Measurements from ENCODE around the gene IFIT5. TPM values are rescaled to one million over a fixed set of nuclear protein-coding genes. Genes with fewer than 3 reads are reported as not detected.
A peak's percentile ranks its signal among the peaks of the same experiment; 100 is the strongest.

The IFIT5 gene
- polyA plus RNA-seq (2011; rRNA removed) (10.1 and 11.5 TPM in 2 replicates), polyA plus RNA-seq (2017; fragmentation: RNase III; extraction: RNeasy Plus Mini Kit Qiagen cat#74134 plus additional on column Dnase treatment) (7.8 to 8.0 TPM (median 7.9 TPM) in 3 replicates), polyA minus RNA-seq (2011; rRNA and poly(A)+ RNA removed) (4.1 and 4.8 TPM in 2 replicates)
- 2.0 and 2.1 TPM in 2 replicates for polyA plus RNA-seq (2012; cell fraction: cytosol; rRNA removed)
- polyA plus RNA-seq (2012; cell fraction: nucleus; rRNA removed), result 0.95 and 1.3 TPM in 2 replicates

- H3K4me1 ChIP-seq, result peaks cover 12% of the 10 kb centered on the region; the same call in 1 of the 3 replicates
- WGBS (ENCODE audit: missing lambda C conversion rate), result under 1% methylated on average over 37 of the region's 48 CpGs
- no peak for FAIRE-seq
- CTCF ChIA-PET, result interaction anchor here (0.7 to 1.3 kb wide), 3 partner anchors 11 to 1077 kb away, joined by 3 to 5 read pairs (median 3); no protein-coding TSS in a partner anchor
- H3K4me3 ChIP-seq, result peak within 1 kb of the TSS; percentile 68
- H3K4me2 ChIP-seq, result peak within 1 kb of the TSS; percentile 83
- H3K27ac ChIP-seq, result peak within 1 kb of the TSS; percentile 84 to 97
- peak; percentile 71 to 74 for DNase-seq (ENCODE audit: low read depth in 1 of 2, low spot score in 1 of 2)
- POLR2A ChIA-PET, result interaction anchor here (1.3 kb wide), 1 partner anchor 22 kb away, joined by 8 read pairs; the partner anchor contains the start of gene IFIT1
- peak; percentile 49; the same call in 1 of the 2 replicates for TF ChIP-seq MAX (IDR thresholded peaks at IDR 0.05)
- TF ChIP-seq HOXB5 (CRISPR knock-in tag; IDR thresholded peaks at IDR 0.05), result no peak
- TF ChIP-seq SMC3 (IDR thresholded peaks at IDR 0.05), result 0 out of 3 replicates have a peak, but pooled peaks have one; percentile 10
- TF ChIP-seq FOSL2 (IDR thresholded peaks at IDR 0.05), result no peak
- TF ChIP-seq FOSL2 (CRISPR knock-in tag; IDR thresholded peaks at IDR 0.05), result no peak
- no peak for TF ChIP-seq EHMT2 (IDR thresholded peaks at IDR 0.05; ENCODE audit: low read depth)
- peak in 1 of 2 experiments; percentile 23; a peak in 1 of 5 replicates for TF ChIP-seq JUN (IDR thresholded peaks at IDR 0.05)
- 0 out of 5 replicates have a peak, but pooled peaks of 1 of the 2 experiments have one; percentile 20 for TF ChIP-seq RAD21 (conservative IDR thresholded peaks at IDR 0.05 in 1 of 2, IDR thresholded peaks at IDR 0.05 in 1 of 2)
- TF ChIP-seq CBX8 (IDR thresholded peaks at IDR 0.05), result no peak
- TF ChIP-seq BCL3 (IDR thresholded peaks at IDR 0.05), result no peak
- TF ChIP-seq POLR2A (IDR thresholded peaks at IDR 0.05; ENCODE audit: low read length), result peak; percentile 54
- no peak for TF ChIP-seq ZC3H11A (IDR thresholded peaks at IDR 0.05)
- no peak for TF ChIP-seq PHF8 (IDR thresholded peaks at IDR 0.05; ENCODE audit: borderline replicate concordance, low read depth)
- peak; percentile 92 to 96 for ATAC-seq
- H3K9me3 ChIP-seq, result no peaks in the 10 kb centered on the region
Measured at GRCh38 chr10:89414146-89414878, at the start of gene IFIT5. TSS of gene IFIT5 (plus strand) at chr10:89414568. CDS start at chr10:89414799, 231 bp downstream.

- H3K9me3 ChIP-seq, result no peaks in the 10 kb centered on the region
- ChIA-PET CTCF (interaction anchor here (0.6 to 3.2 kb wide), 6 partner anchors 8 to 170 kb away, joined by 3 to 27 read pairs (median 12); no protein-coding TSS in a partner anchor), POLR2A (no interaction called here)
- no peak overlapping the region for H3K4me2 ChIP-seq
- H3K4me3 ChIP-seq, result no peak overlapping the region
- ATAC-seq, result no peak
- no peak overlapping the region for H3K27ac ChIP-seq
- no peak for FAIRE-seq
- no peaks in the 10 kb centered on the region for H3K4me1 ChIP-seq
- WGBS (ENCODE audit: missing lambda C conversion rate), result 86% methylated on average over 4 of the region's 4 CpGs
- TF ChIP-seq HOXA7 (CRISPR knock-in tag; IDR thresholded peaks at IDR 0.05), result no peak
- no peak for TF ChIP-seq RCOR1 (IDR thresholded peaks at IDR 0.05; ENCODE audit: low read depth, low read length)
- TF ChIP-seq CHD4 (IDR thresholded peaks at IDR 0.05; ENCODE audit: borderline replicate concordance), result no peak
- TF ChIP-seq RARB (CRISPR knock-in tag; IDR thresholded peaks at IDR 0.05), result no peak
- TF ChIP-seq SMC3 (IDR thresholded peaks at IDR 0.05), result no peak
- TF ChIP-seq E2F6 (IDR thresholded peaks at IDR 0.05; ENCODE audit: borderline replicate concordance, low read depth), result no peak
- no peak for TF ChIP-seq EHMT2 (IDR thresholded peaks at IDR 0.05; ENCODE audit: low read depth)
- TF ChIP-seq MAX (IDR thresholded peaks at IDR 0.05), result no peak
- no peak for TF ChIP-seq HMGXB4 (CRISPR knock-in tag; IDR thresholded peaks at IDR 0.05; ENCODE audit: borderline replicate concordance)
- no peak for DNase-seq (ENCODE audit: low read depth in 1 of 2, low spot score in 1 of 2)
Measured at GRCh38 chr10:89367529-89367928, 46.8 kb upstream of the IFIT5 start.

Data from A549 (cell line).